GM19452 (cell line): ENCODE data around the gene HNRNPUL1.
"Not testable (repeated sequence)": the region's sequence is repeated elsewhere in the genome, so short reads cannot be mapped to it uniquely, and the experiment has no call there.

Experiments used
- ATAC-seq: cut with Tn5 transposase; IDR thresholded peaks from one replicate; pipeline ENCODE4 v1.9.1; 2021; ENCODE audit not compliant: unreplicated experiment

HNRNPUL1 gene

DNA sequence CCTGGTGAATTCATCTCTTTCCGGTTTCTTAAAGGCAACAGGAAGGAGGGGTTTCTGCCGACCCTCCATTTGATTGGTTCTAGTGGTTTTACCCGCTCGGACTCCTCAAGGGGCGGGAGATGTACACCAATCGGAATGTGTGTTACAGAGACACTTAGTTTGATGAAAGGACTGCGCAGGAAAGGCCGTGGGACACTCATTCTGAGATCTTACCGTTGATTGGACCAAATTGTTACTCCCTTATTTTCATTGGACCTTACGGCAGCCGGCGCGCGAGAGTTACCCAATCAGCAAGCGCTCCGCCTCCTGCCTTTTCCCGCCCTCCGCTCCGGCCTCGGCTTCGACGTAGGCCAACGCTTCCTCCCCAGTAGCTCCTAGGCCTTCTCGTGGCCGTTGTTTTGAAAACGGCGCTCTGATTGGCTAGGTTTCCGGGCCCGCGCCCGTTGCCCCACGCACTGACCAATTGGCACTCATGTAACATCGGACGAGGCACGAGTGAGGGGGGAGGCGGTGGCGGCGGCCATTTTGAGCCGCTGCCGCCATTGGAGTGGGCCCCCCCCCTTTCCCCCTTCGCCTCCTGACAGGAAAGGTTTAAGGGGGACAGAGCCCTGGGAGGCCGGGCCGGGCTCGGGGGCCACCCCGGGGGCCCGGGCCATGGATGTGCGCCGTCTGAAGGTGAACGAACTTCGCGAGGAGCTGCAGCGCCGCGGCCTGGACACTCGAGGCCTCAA is at the start of gene HNRNPUL1:
HNRNPUL1 (plus strand) TSS at position 523 of the 731 bp plus-strand sequence; CDS start at position 655, 132 bp downstream.
- peak; percentile 72 for ATAC-seq

DNA sequence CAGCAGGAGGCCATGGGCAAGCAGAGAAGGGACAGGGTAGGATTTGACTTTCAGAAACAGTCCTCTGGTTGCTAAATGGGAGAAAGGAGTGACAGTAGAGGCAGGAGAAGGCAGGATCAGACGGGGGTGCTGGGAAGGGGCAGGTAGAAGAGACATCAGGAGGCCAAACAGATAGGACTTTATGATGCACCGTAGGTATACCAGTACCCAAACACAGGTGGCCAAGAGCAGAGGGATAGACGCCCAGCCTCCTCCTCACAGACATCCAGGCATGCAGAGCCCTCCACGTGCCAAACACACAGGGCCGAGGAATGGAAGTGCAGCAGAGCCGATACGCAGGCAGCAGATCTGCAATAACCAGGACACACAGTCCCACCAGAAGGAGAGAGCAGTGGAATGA is 46.4 kb upstream of the HNRNPUL1 start:
- no peak for ATAC-seq

DNA sequence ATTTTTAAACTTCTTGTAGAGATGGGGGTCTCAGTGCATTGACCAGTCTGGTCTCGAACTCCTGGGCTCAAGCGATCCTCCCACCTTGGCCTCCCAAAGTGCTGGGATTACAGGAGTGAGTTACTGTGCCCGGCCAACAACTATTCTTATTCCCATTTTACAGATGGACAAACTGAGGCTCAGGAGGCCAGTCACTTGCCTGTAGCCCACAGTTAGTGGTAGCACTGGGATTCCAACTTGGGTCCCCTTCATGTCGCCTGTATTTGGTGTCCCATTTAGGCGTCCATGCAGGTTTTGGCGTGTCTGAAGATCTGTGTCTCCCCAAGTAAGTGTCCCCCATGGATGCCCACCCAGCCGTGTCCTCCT is 45.9 kb upstream of the HNRNPUL1 start:
- ATAC-seq: no peak

DNA sequence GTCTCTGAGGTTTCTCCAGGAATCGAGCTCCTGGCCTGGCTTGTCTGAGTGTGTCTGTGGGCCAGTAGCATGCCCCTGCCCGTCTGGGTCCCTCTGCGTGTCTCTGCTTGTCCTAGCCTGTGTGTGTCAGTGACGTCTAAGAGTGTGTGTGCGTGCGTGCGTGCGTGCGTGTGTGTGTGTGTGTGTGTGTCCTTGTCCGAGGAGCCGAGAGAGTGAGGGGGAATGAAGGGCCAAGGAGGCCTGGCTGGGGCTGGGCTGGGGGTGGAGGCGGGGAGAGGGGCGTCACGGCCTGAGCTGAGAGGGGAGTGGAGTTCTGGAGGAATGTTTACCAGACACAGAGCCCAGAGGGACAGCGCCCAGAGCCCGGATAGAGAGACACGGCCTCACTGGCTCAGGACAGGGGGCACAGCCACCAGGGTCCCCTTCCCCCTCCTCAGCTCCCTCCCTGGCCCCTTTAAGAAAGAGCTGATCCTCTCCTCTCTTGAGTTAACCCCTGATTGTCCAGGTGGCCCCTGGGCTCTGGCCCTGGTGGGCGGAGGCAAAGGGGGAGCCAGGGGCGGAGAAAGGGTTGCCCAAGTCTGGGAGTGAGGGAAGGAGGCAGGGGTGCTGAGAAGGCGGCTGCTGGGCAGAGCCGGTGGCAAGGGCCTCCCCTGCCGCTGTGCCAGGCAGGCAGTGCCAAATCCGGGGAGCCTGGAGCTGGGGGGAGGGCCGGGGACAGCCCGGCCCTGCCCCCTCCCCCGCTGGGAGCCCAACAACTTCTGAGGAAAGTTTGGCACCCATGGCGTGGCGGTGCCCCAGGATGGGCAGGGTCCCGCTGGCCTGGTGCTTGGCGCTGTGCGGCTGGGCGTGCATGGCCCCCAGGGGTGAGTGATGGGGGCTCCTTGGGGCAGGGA is 45.3 kb upstream of the HNRNPUL1 start, which contains the start of gene AXL:
AXL (plus strand) TSS at position 609 of the 893 bp plus-strand sequence; CDS start at position 779, 170 bp downstream.
- ATAC-seq: no peak

DNA sequence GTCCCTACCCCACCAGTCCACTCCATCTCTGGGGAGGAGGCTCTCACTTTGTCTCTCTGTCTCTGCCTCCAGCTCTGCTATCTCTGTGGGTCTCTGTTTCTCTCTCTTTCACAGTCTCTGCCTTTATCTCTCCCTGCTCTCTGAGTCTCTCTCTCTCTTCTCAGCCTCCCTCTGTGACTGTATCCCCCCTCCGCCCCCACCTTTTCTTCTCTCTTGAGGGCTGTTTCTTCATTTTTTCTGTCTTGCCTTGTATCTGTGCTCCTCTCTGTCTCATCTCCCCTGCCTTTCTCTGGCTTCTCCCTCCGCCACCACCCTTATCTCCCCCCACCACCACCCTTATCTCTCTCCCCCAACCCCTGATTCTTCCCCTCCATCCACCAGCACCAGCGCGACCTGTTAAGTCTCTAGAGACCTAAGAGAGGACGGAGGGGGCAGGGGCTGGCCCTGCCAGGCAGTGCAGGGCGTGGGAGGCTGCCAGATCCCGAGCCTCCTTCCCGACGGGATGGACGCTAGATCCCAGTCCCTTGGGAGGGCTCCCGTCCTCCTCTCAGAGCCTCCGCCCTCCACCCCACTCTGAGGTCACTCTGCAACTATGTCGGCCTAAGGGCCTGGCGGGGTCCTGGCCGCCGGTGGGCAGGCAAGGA is 44.1 kb upstream of the HNRNPUL1 start:
- no peak for ATAC-seq

DNA sequence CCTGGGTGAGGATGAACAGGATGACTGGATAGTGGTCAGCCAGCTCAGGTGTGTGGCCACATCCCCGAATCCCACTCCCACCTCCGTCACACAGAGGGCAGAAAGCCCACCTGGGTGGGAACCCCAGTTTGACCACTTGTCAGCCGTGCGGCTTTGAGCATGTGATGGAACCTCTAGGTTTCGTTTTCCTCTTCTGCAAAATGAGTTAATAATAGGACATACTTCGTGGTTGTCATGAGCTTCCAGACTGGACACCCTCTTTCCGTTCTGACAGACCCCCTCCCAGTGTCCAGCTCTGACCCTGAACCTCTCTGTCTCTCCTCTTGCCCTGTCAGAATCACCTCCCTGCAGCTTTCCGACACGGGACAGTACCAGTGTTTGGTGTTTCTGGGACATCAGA is 43.4 kb upstream of the HNRNPUL1 start:
- ATAC-seq: no peak

DNA sequence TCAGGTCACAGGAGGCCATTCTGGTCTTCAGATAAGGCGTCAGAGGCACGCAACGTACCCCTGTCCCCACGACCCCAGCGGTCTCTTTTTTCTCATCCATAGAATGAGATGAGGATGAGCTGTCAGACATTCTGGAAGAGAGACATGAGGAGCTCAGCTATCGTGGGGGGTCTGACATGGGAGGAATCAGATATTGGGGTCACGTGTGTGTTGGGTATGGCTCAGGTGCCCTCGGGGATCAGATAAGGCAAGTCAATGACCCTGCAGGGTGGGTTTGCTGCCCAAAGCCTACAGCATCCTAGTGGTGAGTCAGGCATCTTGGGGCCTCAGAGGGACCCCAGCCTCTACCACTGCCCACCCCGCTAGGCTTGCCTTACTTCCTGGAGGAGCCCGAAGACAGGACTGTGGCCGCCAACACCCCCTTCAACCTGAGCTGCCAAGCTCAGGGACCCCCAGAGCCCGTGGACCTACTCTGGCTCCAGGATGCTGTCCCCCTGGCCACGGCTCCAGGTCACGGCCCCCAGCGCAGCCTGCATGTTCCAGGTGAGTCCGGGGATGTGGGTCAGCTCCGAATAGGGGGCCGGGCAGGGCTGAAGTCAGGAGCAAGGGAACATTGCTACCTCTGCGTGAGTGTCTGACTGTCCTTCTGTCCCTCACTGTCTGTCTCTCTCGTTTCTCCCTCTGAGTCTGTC is 42.5 kb upstream of the HNRNPUL1 start:
- ATAC-seq: no peak

DNA sequence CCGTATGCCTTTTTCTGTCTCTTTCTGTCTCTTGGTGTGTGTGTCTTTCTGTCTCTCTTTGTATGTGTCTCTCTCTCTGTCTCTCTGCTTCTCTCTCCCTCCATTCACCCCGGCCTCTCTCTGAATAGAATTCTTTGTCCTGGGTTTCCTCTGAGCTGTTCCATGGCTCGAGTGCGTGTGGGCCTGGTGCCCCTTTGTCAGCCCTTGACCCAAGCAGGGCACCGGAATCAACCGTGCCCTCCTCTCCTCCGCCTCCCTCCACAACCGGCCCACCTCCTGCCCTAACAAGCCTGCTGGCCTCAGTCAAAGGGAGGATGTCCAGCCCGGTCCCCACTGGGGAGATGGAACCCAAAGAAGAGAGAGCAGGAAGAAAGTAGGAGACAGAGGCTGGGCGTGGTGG is 41.9 kb upstream of the HNRNPUL1 start:
- no peak for ATAC-seq

DNA sequence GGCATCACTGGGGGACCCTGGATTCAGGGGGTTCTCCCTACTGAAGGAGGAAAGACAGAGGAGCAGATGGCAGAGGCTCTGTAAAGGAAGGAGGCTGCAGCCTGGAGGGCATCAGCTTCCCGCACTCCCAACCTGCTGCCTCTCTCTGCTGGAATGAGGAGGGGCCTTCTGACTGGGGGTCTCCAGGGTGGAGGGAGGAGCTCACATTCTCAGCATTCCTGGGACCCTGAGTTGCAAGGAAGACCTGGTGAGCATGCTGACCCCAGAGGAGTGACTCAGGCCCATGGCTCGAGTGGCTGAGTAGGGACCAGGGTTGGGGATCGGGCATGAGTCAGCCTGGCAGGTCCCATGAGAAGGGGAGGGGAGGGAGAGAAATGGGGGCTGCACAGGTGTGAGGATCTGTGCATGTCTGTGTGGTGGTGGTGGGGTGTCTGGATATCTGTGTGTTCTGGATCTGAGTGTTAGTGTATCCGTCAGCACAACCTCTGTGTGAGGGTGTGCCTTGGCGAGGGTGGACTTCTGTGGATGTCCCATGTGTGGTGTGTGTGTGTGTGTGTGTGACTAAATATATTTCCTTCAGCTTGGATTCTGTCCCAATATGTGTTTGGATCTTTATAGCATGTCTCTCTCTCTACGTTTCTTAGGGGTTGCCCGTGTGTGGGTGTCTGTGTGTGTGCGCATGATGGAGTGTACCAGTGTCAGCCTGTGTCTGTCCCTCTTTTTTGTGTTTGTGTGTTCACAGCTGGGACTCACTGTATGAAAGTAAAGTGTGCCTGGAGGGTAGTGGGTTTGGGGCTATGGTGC is 40.5 kb upstream of the HNRNPUL1 start:
- ATAC-seq: no peak

DNA sequence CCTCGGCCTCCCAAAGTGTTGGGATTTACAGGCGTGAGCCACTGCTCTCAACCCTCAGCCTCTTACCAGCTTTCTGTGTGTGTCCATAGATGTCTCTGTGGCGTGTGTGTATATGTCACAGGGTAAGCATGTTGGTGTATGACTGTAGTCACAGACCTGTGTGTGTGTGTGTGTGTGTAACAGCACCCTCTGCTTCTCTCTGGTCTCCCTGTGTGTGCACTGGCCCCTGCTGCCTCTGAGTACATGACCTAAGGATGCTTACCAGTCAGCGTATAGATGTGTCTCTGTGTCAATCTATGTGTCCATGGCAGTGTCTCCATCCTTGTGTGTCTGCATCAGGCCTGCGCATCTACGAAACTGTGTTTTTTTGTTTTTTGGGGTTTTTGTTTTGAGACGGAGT is 39.5 kb upstream of the HNRNPUL1 start:
- ATAC-seq: no peak

DNA sequence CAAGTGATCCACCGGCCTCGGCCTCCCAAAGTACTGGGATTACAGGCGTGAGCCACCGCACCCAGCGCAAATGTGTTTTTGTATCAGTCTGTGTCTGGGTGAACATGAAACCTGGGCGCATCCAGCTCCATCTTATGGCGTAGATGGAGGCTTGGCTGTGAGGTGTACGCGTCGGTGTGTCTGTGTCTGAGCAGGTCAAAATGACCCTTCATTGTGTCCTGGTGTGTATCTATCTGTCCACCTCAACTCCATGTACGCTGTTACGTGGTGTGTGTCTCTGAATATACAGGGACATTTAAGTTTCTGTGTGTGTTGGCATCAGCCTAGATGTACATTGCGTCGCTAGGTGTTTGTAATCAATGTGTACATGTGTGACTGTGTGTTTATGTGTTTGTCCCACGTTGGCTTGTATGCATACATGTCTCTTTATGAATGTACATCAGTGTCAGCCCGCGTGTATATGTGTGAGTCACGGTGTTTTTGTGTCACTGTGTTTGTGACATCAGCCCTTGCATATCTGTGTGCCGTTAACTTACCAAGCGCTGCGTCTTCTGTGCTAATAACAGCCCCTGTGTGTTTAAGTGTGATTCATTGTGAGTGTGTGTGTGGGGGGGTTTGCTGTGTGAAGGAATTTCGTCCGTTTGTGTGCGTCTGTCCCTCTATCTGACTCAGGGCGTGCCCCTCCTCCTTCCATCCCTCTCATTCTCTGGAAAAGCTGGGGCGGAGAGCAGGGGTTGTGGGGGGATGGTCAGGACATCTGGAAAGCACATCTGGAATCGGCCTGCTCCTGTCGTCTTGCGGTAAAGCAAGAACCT is 38.7 kb upstream of the HNRNPUL1 start:
- ATAC-seq: no peak

DNA sequence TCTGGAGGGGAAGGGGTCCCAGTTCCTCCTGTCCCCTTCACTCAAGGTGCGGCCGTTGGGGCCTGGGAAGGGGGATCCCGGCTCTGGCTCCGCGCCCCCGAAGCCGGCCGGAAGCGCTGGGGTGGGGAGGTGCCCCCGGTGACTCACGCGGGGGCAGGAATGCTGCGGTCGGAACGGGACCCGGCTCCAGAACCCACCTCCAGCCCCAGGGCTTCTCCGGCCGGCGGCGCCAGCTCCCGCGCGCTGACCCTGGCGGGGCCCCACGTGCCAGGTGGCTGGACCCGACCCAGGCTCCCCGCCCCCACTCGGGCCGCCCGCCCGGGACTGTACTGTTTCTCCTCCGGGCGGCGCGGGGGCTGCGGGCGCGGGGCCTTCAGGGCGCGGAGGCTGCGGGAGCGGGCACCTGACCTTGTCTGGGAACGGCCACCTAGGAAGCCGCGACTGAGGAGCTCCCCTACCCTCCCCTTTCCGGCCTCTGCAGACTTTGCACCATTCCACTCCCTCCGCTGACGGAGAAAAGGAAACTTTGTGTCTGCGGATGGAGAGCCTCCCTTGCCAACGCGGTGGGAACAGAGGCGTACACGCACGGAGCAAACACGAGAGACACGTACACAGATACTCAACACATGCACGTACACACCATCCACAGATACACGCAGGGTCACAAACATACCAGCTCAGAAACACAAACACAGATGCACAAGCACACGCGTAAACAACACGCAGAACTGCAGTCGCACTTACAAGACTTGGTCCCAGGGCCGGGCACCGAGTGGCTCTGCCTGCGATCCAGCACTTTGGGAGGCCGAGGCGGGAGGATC is 37.9 kb upstream of the HNRNPUL1 start:
- no peak for ATAC-seq

DNA sequence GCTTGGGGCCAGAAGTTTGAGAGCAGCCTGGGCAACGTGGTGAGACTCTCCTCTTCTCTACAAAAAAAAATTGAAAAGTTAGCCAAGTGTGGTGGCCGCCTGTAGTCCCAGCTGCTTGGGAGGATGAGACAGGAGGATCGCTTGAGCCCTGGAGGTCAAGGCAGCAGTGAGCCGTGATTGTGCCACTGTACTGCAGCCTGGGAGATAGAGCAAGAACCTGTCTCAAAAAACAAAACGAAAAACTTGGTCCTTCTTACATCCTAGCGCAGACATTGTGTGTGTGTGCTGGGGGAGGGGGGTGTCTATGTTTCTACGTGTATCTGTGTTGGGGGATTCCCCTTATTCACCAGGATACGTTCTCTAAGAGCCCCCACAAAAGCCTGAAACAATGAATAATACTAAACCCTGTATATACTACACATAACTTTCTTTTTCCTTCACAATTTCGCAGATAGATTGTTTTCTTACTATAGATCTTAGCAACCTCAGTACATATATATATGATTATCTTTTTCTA is 37.2 kb upstream of the HNRNPUL1 start:
- ATAC-seq: no peak

DNA sequence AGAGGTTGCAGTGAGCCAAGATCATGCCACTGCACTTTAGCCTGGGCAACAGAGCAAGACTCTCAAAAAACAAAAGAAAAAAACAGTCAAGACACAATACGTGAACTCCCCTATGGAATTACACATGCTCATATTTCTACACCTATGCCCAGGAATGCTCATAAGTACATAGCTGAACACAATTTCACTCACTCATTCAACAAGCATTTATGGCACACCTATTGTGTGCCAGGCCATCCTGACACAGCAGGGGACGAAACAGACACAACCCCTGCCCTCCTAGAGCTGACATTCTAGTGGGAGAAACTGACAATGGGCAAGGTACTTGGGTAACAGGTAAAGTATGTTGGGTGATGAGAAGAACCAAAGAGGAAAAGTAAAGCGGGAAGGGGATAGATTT is 35.7 kb upstream of the HNRNPUL1 start:
- no peak for ATAC-seq

DNA sequence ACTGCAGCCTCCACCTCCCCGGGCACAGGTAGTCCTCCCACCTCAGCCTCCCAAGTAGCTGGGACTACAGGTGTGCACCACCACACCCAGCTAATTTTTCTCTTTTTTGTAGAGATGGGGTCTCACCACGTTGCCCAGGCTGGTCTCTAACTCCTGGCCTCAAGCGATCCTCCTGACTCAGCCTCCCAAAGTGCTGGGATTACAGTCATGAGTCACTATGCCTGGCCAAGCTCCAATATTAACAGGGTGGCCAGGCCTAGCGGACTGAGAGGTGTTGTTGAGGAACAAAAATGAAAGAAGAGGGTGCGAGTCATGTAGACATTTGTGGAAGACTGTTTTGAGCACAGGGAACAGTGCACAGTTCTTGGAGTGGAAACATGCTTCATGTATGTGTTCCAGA is 34.8 kb upstream of the HNRNPUL1 start:
- ATAC-seq: not testable (repeated sequence)

DNA sequence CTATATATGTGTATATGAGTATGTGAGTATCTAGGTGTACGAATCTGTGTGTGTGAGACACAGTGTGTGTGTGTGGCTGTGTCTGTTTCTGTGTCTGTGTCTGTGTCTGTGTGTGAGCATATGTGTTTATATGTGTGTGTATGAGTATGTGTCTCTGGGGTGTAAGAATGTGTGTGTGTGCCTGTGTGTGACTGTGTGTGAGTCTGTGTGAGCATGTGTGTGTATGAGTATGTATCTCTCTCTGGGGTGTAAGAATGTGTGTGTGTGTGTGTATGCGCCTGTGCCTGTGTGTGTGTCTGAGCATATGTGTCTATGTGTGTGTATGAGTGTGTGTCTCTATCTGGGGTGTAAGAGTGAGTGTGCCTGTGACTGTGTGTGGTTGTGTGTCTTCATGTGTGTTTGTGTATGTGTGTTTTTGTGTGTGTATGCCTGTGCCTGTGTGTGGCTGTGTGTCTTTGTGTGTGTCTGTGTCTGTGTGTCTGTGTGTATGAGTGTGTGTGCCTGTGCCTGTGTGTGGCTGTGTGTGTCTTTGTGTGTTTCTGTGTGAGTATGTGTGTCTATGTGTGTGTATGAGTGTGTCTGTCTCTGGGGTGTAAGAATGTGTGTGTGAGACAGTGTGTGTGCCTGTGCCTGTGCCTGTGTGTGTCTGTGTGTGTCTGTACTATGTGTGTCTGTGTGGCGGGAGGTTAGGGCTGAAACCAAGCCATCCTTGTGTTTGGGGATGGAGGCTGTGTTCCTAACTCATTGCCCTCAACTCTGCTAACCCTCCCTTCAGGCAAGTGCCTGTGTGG is 33.9 kb upstream of the HNRNPUL1 start:
- no peak for ATAC-seq

DNA sequence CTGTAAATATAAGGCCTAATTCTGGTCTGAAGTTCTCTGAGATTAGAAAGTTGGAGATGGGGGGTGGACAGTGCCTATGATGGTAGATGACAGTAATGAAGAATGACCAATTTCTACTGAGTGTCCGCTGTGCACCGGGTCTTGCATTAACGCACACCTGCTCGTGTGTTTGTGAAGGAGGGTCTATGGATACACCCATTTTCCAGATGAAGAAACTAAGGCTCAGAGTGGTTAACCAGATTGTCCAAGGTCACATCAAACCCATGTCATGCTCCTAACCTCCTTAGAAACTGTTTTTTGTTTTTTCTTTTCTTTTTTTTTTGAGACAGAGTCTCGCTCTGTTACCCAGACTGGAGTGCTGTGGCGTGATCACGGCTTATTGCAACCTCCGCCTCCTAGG is 31.5 kb upstream of the HNRNPUL1 start:
- no peak for ATAC-seq
